Body of pancreas (tissue), 4 donors: ENCODE results near the gene RAB30. TPM values are rescaled to one million over a fixed set of nuclear protein-coding genes. Genes with fewer than 3 reads are reported as not detected.
A peak's percentile ranks its signal among the peaks of the same experiment; 100 is the strongest.

Experiments
- ATAC-seq: fragments of 150-250 bp; one replicate; pipeline ENCODE4 v1.9.1; 2016
- DNase-seq, 4 donors: peaks; one replicate each; pipeline ENCODE4 v3.0.0-alpha.2; 2019
- H3K27ac ChIP-seq, 4 donors: fragments of 200-600 bp; sonication (generic); 1 replicate in 3 of 4; 2 replicates in 1 of 4; pipeline versions ENCODE4 v1.5.1 to v1.6.1; 2016 to 2019; ENCODE audit warnings: mild to moderate bottlenecking in 1 of 4, mixed read lengths in 1 of 4, moderate library complexity in 1 of 4
- H3K27me3 ChIP-seq, 2 donors: fragments of 200-600 bp; sonication (generic); one replicate each; pipeline ENCODE4 v1.6.0; 2016; ENCODE audit warnings: mild to moderate bottlenecking in 1 of 2
- H3K36me3 ChIP-seq, 2 donors: fragments of 200-600 bp; sonication (generic); replicated peaks in 1 of 2; 2 replicates each; pipeline ENCODE4 v1.5.1; 2016; ENCODE audit warnings: low read depth in 2 of 2; ENCODE audit not compliant: insufficient read depth in 1 of 2
- H3K4me1 ChIP-seq: fragments of 200-600 bp; sonication (generic); one replicate; pipeline ENCODE4 v1.6.0; 2016
- H3K4me3 ChIP-seq, 2 donors: fragments of 200-600 bp; sonication (generic); 1 replicate in 1 of 2; 2 replicates in 1 of 2; pipeline ENCODE4 v1.5.1; 2016 to 2019
- H3K9me3 ChIP-seq, 3 donors: fragments of 200-600 bp; sonication (generic); 1 replicate in 2 of 3; 2 replicates in 1 of 3; pipeline ENCODE4 v1.5.1; 2016
- POLR2A ChIP-seq, 3 donors: fragments of 450-650 bp; IDR thresholded peaks; one replicate each; pipeline ENCODE4 v1.6.1; 2016; ENCODE audit warnings: antibody characterized with exemption in 3 of 3, mild to moderate bottlenecking in 2 of 3
- WGBS, 2 donors: methylation state at CpG; one replicate each; pipeline ENCODE4 v1.1.5; 2017; 5-methylcytosine and 5-hydroxymethylcytosine counted together
- intact Hi-C: fragments of 100-400 bp; cut with DNase I; formaldehyde crosslinking; loops from one replicate; pipeline ENCODE4 v1.15.1; 2023
- total RNA-seq, 2 donors: library from RNA; depleted of rRNA; stranded (reverse); fragments of >200 nt; gene quantifications; one replicate each; pipeline ENCODE4 v1.1.0, GENCODE V29; 2016
- TF ChIP-seq, protein P1 (sequence below), 7 experiments: fragments of 450-650 bp in 4 of 7; fragments of 200-600 bp in 3 of 7; sonication (generic) in 3 of 7; IDR thresholded peaks; one replicate each; pipeline ENCODE4 v1.5.1; 2016 to 2019; ENCODE audit warnings: antibody characterized with exemption in 7 of 7

The RAB30 gene
- total RNA-seq, 2 donors from 2014 or later, result 1.6 to 10.4 TPM

DNA sequence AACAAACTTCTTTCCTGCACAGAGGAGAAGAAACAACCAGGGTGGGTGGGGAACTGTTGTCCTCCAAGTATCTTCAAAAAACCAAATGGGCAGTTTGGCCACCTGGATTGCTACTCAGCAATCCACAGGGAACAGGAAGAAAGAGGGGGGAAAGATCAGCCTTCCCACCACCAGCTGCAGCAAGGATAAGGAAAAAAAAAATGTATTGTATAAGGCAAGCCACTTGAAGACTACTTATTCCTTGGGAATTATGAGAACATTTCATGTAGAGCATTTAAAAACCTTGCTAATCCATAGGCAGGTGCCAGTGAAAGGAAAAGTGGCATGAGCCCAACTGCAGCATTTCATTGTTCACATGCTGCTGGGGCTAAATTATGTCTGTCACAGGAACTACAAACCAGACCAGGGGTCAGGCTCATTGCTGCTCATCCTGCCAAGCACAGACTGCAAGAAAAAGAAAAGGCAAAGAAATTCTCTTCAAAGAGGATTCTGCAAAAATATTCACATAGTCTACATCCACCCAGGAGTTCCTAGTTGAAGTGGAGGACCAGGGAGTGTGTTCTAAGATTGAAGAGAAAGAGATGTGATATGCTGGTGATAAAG lies 2.2 kb downstream of the RAB30 start:
- Histone ChIP-seq H3K4me3 (no peak overlapping the region), H3K4me1 (peaks cover 20% of the 10 kb centered on the region), H3K36me3 (no peaks in the 10 kb centered on the region), H3K27ac (no peak overlapping the region), H3K27me3 (no peaks in the 10 kb centered on the region), H3K9me3 (no peaks in the 10 kb centered on the region)
- intact Hi-C loops, result loop anchor here (10.0 kb wide), 1 partner anchor 65 kb away; no protein-coding TSS in a partner anchor
- DNase-seq (no peak), ATAC-seq (no peak)
- TF ChIP-seq POLR2A (IDR thresholded peaks at IDR 0.05), result no peak
- TF ChIP-seq, protein P1, sequence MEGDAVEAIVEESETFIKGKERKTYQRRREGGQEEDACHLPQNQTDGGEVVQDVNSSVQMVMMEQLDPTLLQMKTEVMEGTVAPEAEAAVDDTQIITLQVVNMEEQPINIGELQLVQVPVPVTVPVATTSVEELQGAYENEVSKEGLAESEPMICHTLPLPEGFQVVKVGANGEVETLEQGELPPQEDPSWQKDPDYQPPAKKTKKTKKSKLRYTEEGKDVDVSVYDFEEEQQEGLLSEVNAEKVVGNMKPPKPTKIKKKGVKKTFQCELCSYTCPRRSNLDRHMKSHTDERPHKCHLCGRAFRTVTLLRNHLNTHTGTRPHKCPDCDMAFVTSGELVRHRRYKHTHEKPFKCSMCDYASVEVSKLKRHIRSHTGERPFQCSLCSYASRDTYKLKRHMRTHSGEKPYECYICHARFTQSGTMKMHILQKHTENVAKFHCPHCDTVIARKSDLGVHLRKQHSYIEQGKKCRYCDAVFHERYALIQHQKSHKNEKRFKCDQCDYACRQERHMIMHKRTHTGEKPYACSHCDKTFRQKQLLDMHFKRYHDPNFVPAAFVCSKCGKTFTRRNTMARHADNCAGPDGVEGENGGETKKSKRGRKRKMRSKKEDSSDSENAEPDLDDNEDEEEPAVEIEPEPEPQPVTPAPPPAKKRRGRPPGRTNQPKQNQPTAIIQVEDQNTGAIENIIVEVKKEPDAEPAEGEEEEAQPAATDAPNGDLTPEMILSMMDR (IDR thresholded peaks at IDR 0.05), result no peak

DNA sequence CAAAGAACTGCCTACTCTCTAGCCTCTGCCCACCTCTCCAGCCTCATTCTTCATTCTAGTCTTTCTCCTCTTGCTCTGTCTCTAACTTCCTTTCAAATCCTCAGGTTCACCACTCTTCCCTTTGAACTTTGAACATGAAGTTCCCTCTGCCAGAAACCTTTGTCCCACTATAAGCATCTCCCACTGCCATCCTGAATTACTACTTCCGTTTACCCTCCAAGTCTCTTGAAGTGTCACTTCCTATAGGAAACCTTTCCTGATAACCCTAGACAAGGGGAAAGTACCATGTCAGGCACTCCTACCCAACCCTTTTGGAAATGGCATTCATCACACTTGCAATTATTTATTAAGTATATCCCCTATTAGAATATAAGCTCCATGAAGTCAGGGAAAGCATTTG lies 3.1 kb downstream of the RAB30 start:
- WGBS, 2 donors, result 71 to 82% methylated on average over 1 of the region's 1 CpG
- DNase-seq (no peak), ATAC-seq (no peak)
- Histone ChIP-seq H3K9me3 (no peaks in the 10 kb centered on the region), H3K27ac (no peak overlapping the region), H3K4me3 (no peak overlapping the region), H3K27me3 (no peaks in the 10 kb centered on the region), H3K4me1 (peaks cover 16% of the 10 kb centered on the region), H3K36me3 (no peaks in the 10 kb centered on the region)
- intact Hi-C loops, result loop anchor here (10.0 kb wide), 1 partner anchor 64 kb away; no protein-coding TSS in a partner anchor
- TF ChIP-seq, protein P1 (IDR thresholded peaks at IDR 0.05), result no peak
- TF ChIP-seq POLR2A (IDR thresholded peaks at IDR 0.05), result no peak

DNA sequence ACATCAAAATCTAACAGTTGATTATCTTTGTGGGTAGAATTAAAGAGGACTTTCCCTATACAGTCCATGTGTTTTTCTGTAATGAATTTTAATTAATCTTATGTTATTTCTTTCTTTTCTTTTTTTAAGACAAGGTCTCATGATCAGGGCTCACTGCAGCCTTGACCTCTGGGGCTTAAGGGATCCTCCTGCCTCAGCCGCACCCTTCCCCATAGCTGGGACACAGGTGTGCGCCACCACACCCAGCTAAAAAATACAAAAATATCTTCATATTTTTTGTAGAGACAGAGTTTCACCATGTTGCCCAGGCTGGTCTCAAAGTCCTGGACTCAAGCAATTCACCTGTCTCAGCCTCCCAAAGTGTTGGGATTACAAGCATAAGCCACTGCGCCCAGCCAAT lies 7.7 kb downstream of the RAB30 start:
- no peaks in the 10 kb centered on the region for H3K27me3 ChIP-seq
- 76 to 79% methylated on average over 3 of the region's 3 CpGs for WGBS, 2 donors
- H3K27ac ChIP-seq, result no peak overlapping the region
- H3K36me3 ChIP-seq, result no peaks in the 10 kb centered on the region
- TF ChIP-seq, protein P1 (IDR thresholded peaks at IDR 0.05), result no peak
- TF ChIP-seq POLR2A (IDR thresholded peaks at IDR 0.05), result no peak
- no peak overlapping the region for H3K4me3 ChIP-seq
- no peaks in the 10 kb centered on the region for H3K9me3 ChIP-seq
- DNase-seq (no peak), ATAC-seq (no peak)
- intact Hi-C loops, result loop anchor here (10.0 kb wide), 1 partner anchor 59 kb away; no protein-coding TSS in a partner anchor
- no peaks in the 10 kb centered on the region for H3K4me1 ChIP-seq

GRCh38 chr11:83063073-83063754 lies 8.5 kb downstream of the RAB30 start:
- WGBS, 2 donors, result 50 to 60% methylated on average over 7 of the region's 7 CpGs
- no peak overlapping the region for H3K4me3 ChIP-seq
- TF ChIP-seq, protein P1 (IDR thresholded peaks at IDR 0.05), result no peak
- no peak for TF ChIP-seq POLR2A (IDR thresholded peaks at IDR 0.05)
- intact Hi-C loops, result loop anchor here (10.0 kb wide), 1 partner anchor 58 kb away; no protein-coding TSS in a partner anchor
- ATAC-seq, result peak; percentile 33
- H3K9me3 ChIP-seq, result no peaks in the 10 kb centered on the region
- no peak overlapping the region for H3K27ac ChIP-seq
- H3K27me3 ChIP-seq, result no peaks in the 10 kb centered on the region
- DNase-seq, result no peak
- H3K4me1 ChIP-seq, result no peaks in the 10 kb centered on the region
- H3K36me3 ChIP-seq, result no peaks in the 10 kb centered on the region
